ENCODE data around the gene UBE2Z. TPM values are rescaled to one million over a fixed set of nuclear protein-coding genes. Genes with fewer than 3 reads are reported as not detected.

Gene UBE2Z
- total and polyA plus RNA-seq, 9 of the 15 experiments (the other 6 are each of a cell fraction or from before 2014, with no cell fraction given), result 11.8 to 89.0 (median 38.2) TPM

- no peak for FAIRE-seq
- ChIA-PET POLR2A (interaction anchor here (1.0 to 4.7 kb wide), 6 partner anchors 8 to 66 kb away, joined by 3 to 31 read pairs (median 4); no protein-coding TSS in a partner anchor), CTCF (ENCODE audit: low intra/inter-chr PET ratio) (no interaction called here)
- TF ChIP-seq ZNF695 (CRISPR knock-in tag; IDR thresholded peaks at IDR 0.05), result no peak
- no peak for TF ChIP-seq MCM7 (IDR thresholded peaks at IDR 0.05)
- TF ChIP-seq ADNP (tag; IDR thresholded peaks at IDR 0.05), result no peak
- TF ChIP-seq RAD21 (CRISPR knock-in tag; conservative IDR thresholded peaks at IDR 0.05 in 1 of 2, IDR thresholded peaks at IDR 0.05 in 1 of 2), result 0 out of 4 replicates have a peak, but pooled peaks of 1 of the 2 experiments have one; percentile 11
- TF ChIP-seq CHD4 (IDR thresholded peaks at IDR 0.05; ENCODE audit: insufficient read depth, insufficient replicate concordance, low read depth, low read length, poor library complexity, severe bottlenecking), result no peak
- H4K20me1 ChIP-seq (replicated peaks; ENCODE audit: control insufficient read depth, insufficient read depth, low read length), result no peaks in the 10 kb centered on the region
- peak overlapping the region; percentile 88 for H2AFZ ChIP-seq (ENCODE audit: low read depth, low read length)
- no peaks in the 10 kb centered on the region for H3K27me3 ChIP-seq (ENCODE audit: control insufficient read depth in 2 of 2, insufficient read depth in 2 of 2, low read length in 2 of 2)
- peak; percentile 24 to 49 (median 42) for DNase-seq (ENCODE audit: extremely low read depth in 1 of 4, low spot score in 3 of 4)
- H3K4me3 ChIP-seq, result no peak overlapping the region
- peak overlapping the region; percentile 27 to 81; a peak in 3 of 4 replicates for H3K9ac ChIP-seq (ENCODE audit: insufficient read depth in 1 of 2, low read depth in 2 of 2, low read length in 2 of 2)
- peak; percentile 75 for ATAC-seq
- intact Hi-C loops (cut with micrococcal nuclease), result no loop called here
- H3K4me2 ChIP-seq (ENCODE audit: insufficient read depth, low read length), result peak overlapping the region; percentile 45
- H3K36me3 ChIP-seq (ENCODE audit: control insufficient read depth, insufficient read depth, low read length), result no peaks in the 10 kb centered on the region
- H3K9me1 ChIP-seq (ENCODE audit: control insufficient read depth, insufficient read depth, low read length), result no peaks in the 10 kb centered on the region
- 11% methylated on average over 11 of the region's 11 CpGs for WGBS (ENCODE audit: insufficient coverage, low coverage, missing lambda C conversion rate)
- in situ Hi-C loops (cut with MboI), result no loop called here
- H3K27ac ChIP-seq (ENCODE audit: extremely low read depth, low read depth, low read length), result no peak overlapping the region
- H3K9me3 ChIP-seq (replicated peaks; ENCODE audit: control insufficient read depth, insufficient read depth, low read depth, low read length), result no peaks in the 10 kb centered on the region
- H3K4me1 ChIP-seq (replicated peaks in 1 of 2; ENCODE audit: control insufficient read depth in 2 of 2, insufficient read depth in 2 of 2, low read length in 2 of 2), result peaks cover 17 to 19% of the 10 kb centered on the region in 2 experiments
- no TSS peak for BruUV-seq (replicated peaks)
- no peaks in the 10 kb centered on the region for H3K79me2 ChIP-seq (ENCODE audit: control insufficient read depth, insufficient read depth, low read length)
Observed at GRCh38 chr17:48960834-48961515, 52.8 kb downstream of the UBE2Z start.
